ENCODE measurements around the gene CYP3A5. TPM values are rescaled to one million over a fixed set of nuclear protein-coding genes. Genes with fewer than 3 reads are reported as not detected.

The CYP3A5 gene
- total and polyA plus RNA-seq, 2 of the 13 experiments (the other 11 are each of a cell fraction or from before 2014, with no cell fraction given), result 5.7 to 9.3 TPM

GRCh38 chr7:99677648-99678045 is 2.1 kb downstream of the CYP3A5 start (continued):
- peak; percentile 98 for TF ChIP-seq HDAC1 (CRISPR knock-in tag; IDR thresholded peaks at IDR 0.05)
- TF ChIP-seq ZNF790 (CRISPR knock-in tag; IDR thresholded peaks at IDR 0.05; ENCODE audit: borderline replicate concordance), result 0 out of 2 replicates have a peak, but pooled peaks have one; percentile 55
- TF ChIP-seq GRHL1 (CRISPR knock-in tag; conservative IDR thresholded peaks at IDR 0.05), result no peak
- TF ChIP-seq ZNF160 (CRISPR knock-in tag; IDR thresholded peaks at IDR 0.05), result no peak
- no peak for TF ChIP-seq MTF2 (CRISPR knock-in tag; IDR thresholded peaks at IDR 0.05; ENCODE audit: borderline replicate concordance)
- no peak for TF ChIP-seq HOXA7 (CRISPR knock-in tag; IDR thresholded peaks at IDR 0.05)
- TF ChIP-seq ZBTB8A (CRISPR knock-in tag; IDR thresholded peaks at IDR 0.05; ENCODE audit: borderline replicate concordance, low read depth), result no peak
- TF ChIP-seq HES4 (CRISPR knock-in tag; IDR thresholded peaks at IDR 0.05; ENCODE audit: borderline replicate concordance), result no peak
- TF ChIP-seq ZNF20 (CRISPR knock-in tag; IDR thresholded peaks at IDR 0.05), result no peak
- TF ChIP-seq ZNF557 (CRISPR knock-in tag; IDR thresholded peaks at IDR 0.05), result peak; percentile 81; the same call in 1 of the 2 replicates
- TF ChIP-seq, protein P1, sequence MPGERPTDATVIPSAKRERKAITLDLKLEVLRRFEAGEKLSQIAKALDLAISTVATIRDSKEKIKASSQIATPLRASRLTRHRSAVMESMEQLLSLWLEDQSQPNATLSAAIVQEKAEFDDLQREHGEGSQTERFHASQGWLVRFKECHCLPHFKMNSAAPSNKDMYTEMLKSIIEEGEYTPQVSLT (CRISPR knock-in tag; IDR thresholded peaks at IDR 0.05; ENCODE audit: borderline replicate concordance, low read depth), result 0 out of 2 replicates have a peak, but pooled peaks have one; percentile 61
- TF ChIP-seq HMG20B (CRISPR knock-in tag; conservative IDR thresholded peaks at IDR 0.05), result peak; percentile 71; the same call in 1 of the 2 replicates
- no peak for TF ChIP-seq ZNF260 (CRISPR knock-in tag; IDR thresholded peaks at IDR 0.05; ENCODE audit: borderline replicate concordance, low read depth)
- TF ChIP-seq, protein P2, sequence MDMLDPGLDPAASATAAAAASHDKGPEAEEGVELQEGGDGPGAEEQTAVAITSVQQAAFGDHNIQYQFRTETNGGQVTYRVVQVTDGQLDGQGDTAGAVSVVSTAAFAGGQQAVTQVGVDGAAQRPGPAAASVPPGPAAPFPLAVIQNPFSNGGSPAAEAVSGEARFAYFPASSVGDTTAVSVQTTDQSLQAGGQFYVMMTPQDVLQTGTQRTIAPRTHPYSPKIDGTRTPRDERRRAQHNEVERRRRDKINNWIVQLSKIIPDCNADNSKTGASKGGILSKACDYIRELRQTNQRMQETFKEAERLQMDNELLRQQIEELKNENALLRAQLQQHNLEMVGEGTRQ (IDR thresholded peaks at IDR 0.05; ENCODE audit: low read depth, low read length), result no peak
- TF ChIP-seq, protein P2 (CRISPR knock-in tag; IDR thresholded peaks at IDR 0.05; ENCODE audit: borderline replicate concordance), result peak; percentile 29; the same call in 1 of the 2 replicates
- peak; percentile 77 for TF ChIP-seq PPARG (CRISPR knock-in tag; conservative IDR thresholded peaks at IDR 0.05)
- TF ChIP-seq TCF12 (IDR thresholded peaks at IDR 0.05), result no peak
- peak; percentile 68; the same call in 1 of the 2 replicates for TF ChIP-seq TCF12 (CRISPR knock-in tag; IDR thresholded peaks at IDR 0.05)
- TF ChIP-seq SRSF1 (optimal IDR thresholded peaks at IDR 0.05; ENCODE audit: low read depth, low read length), result no peak
- no peak; the same call in 1 of the 2 replicates for TF ChIP-seq ZNF12 (CRISPR knock-in tag; IDR thresholded peaks at IDR 0.05)
- 0 out of 2 replicates have a peak, but pooled peaks have one; percentile 37 for TF ChIP-seq ZBTB34 (CRISPR knock-in tag; IDR thresholded peaks at IDR 0.05)
- TF ChIP-seq CBX1 (IDR thresholded peaks at IDR 0.05; ENCODE audit: low read depth), result no peak
- TF ChIP-seq ELF4 (CRISPR knock-in tag; IDR thresholded peaks at IDR 0.05; ENCODE audit: borderline replicate concordance), result peak; percentile 59; the same call in 1 of the 2 replicates
- TF ChIP-seq ZKSCAN5 (CRISPR knock-in tag; IDR thresholded peaks at IDR 0.05), result no peak
- no peak for TF ChIP-seq SSRP1 (CRISPR knock-in tag; IDR thresholded peaks at IDR 0.05)
- TF ChIP-seq ZNF264 (CRISPR knock-in tag; IDR thresholded peaks at IDR 0.05), result peak; percentile 85; the same call in 1 of the 2 replicates
- no peak for TF ChIP-seq ZNF713 (CRISPR knock-in tag; IDR thresholded peaks at IDR 0.05)
- TF ChIP-seq NCOA5 (CRISPR knock-in tag; IDR thresholded peaks at IDR 0.05), result no peak

Measured in HepG2 (cell line).